ENCODE measurements around the gene TMEM79.

TMEM79 gene

GRCh38 chr1:156249593-156249992 is 34.5 kb upstream of the TMEM79 start:
- no peak for DNase-seq
- TF ChIP-seq POLR2A (IDR thresholded peaks at IDR 0.05; ENCODE audit: low read length) (no peak), GATA1 (IDR thresholded peaks at IDR 0.05; ENCODE audit: low read depth, low read length) (no peak)

DNA sequence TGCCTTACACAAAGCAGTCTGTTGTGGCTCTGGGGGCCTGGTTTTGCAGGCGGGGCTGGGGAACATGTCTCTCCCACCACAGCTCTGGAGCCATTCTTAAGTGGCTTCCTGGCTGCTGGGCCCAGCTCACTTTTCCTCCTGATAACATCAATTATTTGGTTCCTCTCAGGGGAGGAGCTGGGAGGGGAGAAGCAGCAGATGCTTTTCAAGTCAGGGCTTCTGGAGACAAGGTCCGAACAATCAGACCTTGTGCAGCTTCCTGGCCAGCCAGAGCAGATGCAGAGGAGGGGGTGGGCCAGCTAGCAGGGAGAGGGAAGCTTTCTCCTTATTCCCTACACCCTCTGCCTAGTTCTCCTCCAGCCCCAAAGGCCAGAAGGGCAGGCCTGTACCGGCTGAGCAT is 32.6 kb upstream of the TMEM79 start:
- no peak for DNase-seq
- TF ChIP-seq GATA1 (IDR thresholded peaks at IDR 0.05; ENCODE audit: low read depth, low read length) (no peak), POLR2A (IDR thresholded peaks at IDR 0.05; ENCODE audit: low read length) (no peak)

- TF ChIP-seq POLR2A (IDR thresholded peaks at IDR 0.05; ENCODE audit: low read length), result no peak
- TF ChIP-seq GATA1 (IDR thresholded peaks at IDR 0.05; ENCODE audit: low read depth, low read length), result no peak
- DNase-seq, result no peak
Observed at GRCh38 chr1:156253634-156254033, 30.5 kb upstream of the TMEM79 start.

- no peak for DNase-seq
- no peak for TF ChIP-seq GATA1 (IDR thresholded peaks at IDR 0.05; ENCODE audit: low read depth, low read length)
- no peak for TF ChIP-seq POLR2A (IDR thresholded peaks at IDR 0.05; ENCODE audit: low read length)
Observed at GRCh38 chr1:156257711-156258110, 26.4 kb upstream of the TMEM79 start.

DNA sequence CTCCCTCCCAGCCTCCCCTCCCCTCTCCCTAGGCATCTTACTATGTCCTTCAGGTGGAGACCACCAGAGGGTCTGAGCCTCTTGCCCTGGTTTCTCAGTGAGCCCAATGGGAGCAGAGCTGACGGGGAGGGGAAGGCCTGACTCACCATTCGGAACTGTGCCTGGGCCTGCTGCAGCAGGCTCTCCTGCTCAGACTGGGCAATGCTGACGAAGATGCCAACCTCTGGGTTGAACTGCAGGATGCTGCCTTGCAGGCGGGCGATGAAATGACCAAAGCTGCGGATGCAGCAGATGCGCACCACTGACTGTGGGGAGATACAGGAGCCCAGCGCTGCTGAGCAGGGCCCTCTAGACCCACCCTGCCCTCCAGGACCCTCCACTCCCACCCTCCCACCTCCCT is 25.3 kb upstream of the TMEM79 start:
- no peak for TF ChIP-seq GATA1 (IDR thresholded peaks at IDR 0.05; ENCODE audit: low read depth, low read length)
- TF ChIP-seq POLR2A (IDR thresholded peaks at IDR 0.05; ENCODE audit: low read length), result no peak
- no peak for DNase-seq

GRCh38 chr1:156259805-156260204 is 24.3 kb upstream of the TMEM79 start:
- DNase-seq, result peak; percentile 19 to 31
- TF ChIP-seq POLR2A (IDR thresholded peaks at IDR 0.05; ENCODE audit: low read length), result no peak

- no peak for DNase-seq
- TF ChIP-seq GATA1 (IDR thresholded peaks at IDR 0.05; ENCODE audit: low read depth, low read length) (no peak), POLR2A (IDR thresholded peaks at IDR 0.05; ENCODE audit: low read length) (no peak)
Observed at GRCh38 chr1:156260896-156261295, 23.2 kb upstream of the TMEM79 start.

DNA sequence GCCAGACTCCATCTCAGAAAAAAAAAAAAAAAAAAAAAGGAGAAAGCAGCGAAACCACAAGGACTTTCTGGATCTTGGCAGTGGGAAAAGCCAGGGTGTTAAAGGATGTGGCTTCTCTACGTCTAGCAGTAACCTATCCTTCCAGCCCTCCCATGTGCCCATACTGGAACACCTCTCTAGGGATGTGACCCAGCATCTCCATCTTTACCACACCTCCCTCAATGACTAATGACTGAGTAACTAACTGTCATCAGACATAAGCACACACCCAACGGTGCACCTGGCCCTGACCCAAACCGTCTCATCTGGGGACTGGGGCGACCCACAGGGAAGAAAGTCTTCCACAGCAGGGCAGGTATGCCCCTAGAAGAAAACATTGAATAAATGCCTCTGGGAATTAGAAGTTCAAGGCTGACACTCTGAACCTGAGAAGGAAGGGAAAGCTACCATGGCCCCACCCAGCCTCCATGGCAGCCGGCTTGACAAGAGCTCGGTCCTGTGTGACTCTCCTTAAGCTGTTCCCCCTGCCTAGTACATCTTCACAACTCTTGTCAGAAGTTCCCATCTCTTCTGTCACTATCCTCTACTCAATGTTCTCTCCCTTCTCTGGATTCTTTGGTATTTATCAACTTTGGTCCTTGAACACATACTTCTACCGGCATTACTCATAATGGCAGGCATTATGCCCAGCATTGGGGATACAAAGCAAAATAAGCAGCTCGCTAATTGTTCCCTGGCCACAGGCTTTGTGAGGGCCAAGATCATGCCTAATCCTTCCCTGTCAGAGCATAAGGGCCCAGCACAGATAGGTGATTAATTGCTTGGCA is 21.5 kb upstream of the TMEM79 start:
- no peak for TF ChIP-seq POLR2A (IDR thresholded peaks at IDR 0.05; ENCODE audit: low read length)
- no peak for TF ChIP-seq GATA1 (IDR thresholded peaks at IDR 0.05; ENCODE audit: low read depth, low read length)
- peak; percentile 25 to 69 for DNase-seq

DNA sequence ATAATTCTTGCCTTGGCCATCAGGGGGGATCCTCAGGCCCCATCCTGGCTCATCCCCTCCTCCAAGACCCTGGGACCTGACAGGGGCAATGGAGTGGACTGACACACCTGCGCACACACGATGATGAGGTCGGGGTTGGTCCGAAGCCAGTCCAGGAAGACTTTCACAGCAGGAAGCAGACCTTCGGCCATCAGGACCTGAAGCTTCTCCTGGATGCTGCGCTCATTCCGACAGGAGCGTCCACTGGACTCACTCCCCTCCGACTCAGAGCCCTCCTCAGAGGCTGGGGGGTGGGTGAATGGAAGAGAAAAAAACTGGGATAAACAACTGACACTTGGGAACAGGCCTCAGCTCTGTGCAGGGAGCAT is 20.9 kb upstream of the TMEM79 start:
- DNase-seq, result no peak
- TF ChIP-seq POLR2A (IDR thresholded peaks at IDR 0.05; ENCODE audit: low read length), result no peak

DNA sequence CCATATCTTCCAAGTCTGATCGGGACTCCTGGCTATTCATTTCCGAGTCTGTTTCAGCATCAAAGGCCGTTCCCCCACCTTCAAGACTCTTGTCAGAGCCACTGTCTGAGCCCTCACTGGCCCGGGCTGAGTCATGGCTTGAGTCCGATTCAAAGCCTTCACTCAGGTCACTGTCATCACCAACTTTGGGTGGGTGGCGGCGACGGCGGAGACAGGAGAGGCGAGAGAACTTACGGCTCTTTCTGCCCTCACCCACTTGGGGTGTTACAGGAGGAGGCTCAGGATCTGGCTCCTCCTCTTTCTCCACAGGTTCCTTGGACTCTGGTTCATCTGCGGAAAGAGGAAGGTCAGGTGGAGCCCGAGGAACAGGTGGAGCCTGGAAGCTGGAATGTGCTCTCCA is 18.1 kb upstream of the TMEM79 start:
- no peak for TF ChIP-seq GATA1 (IDR thresholded peaks at IDR 0.05; ENCODE audit: low read depth, low read length)
- no peak for TF ChIP-seq POLR2A (IDR thresholded peaks at IDR 0.05; ENCODE audit: low read length)
- no peak for DNase-seq

DNA sequence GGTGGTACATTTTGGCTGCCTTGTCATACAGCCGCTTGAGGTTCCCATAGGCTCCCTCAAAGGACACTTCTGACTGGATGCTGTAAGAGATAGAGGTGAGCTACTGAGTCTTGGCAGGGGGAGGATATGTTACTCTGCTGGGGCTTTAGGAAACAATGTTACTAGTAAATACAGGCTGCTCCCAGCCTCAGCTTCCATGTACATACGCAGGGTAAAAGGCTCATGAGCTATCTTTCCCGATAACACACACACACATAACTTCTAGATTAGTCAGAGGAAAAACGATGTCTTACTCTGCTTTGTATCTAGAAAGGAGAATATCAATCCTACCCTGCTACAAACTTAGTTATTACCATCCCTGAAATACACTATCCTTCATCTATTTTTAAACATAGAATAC is 15.8 kb upstream of the TMEM79 start:
- TF ChIP-seq POLR2A (IDR thresholded peaks at IDR 0.05; ENCODE audit: low read length) (no peak), GATA1 (IDR thresholded peaks at IDR 0.05; ENCODE audit: low read depth, low read length) (no peak)
- no peak for DNase-seq

- no peak for DNase-seq
- no peak for TF ChIP-seq GATA1 (IDR thresholded peaks at IDR 0.05; ENCODE audit: low read depth, low read length)
- no peak for TF ChIP-seq POLR2A (IDR thresholded peaks at IDR 0.05; ENCODE audit: low read length)
Observed at GRCh38 chr1:156270314-156270713, 13.8 kb upstream of the TMEM79 start.

- DNase-seq, result no peak
Observed at GRCh38 chr1:156276532-156276931, 7.6 kb upstream of the TMEM79 start.

GRCh38 chr1:156276966-156277381 is 7.2 kb upstream of the TMEM79 start:
- TF ChIP-seq POLR2A (IDR thresholded peaks at IDR 0.05; ENCODE audit: low read length) (no peak), GATA1 (IDR thresholded peaks at IDR 0.05; ENCODE audit: low read depth, low read length) (no peak)

More at GRCh38 chr1:156276532-156276931, 7.6 kb upstream of the TMEM79 start:
- TF ChIP-seq POLR2A (IDR thresholded peaks at IDR 0.05; ENCODE audit: low read length) (no peak), GATA1 (IDR thresholded peaks at IDR 0.05; ENCODE audit: low read depth, low read length) (no peak)

GRCh38 chr1:156279837-156280236 is 4.3 kb upstream of the TMEM79 start:
- TF ChIP-seq GATA1 (IDR thresholded peaks at IDR 0.05; ENCODE audit: low read depth, low read length) (no peak), POLR2A (IDR thresholded peaks at IDR 0.05; ENCODE audit: low read length) (no peak)

More at GRCh38 chr1:156276966-156277381, 7.2 kb upstream of the TMEM79 start:
- no peak for DNase-seq

More at GRCh38 chr1:156279837-156280236, 4.3 kb upstream of the TMEM79 start:
- DNase-seq, result no peak

Data from erythroblast (primary cell).